Neural progenitor cell (in vitro differentiated cells): ENCODE measurements around the gene DKKL1.

ENCODE experiments used
- CTCF ChIP-seq: fragments of 200-600 bp; sonication (generic); IDR thresholded peaks from 2 replicates; pipeline ENCODE4 v1.5.1; 2017; ENCODE audit warnings: antibody characterized with exemption, mild to moderate bottlenecking
- EZH2 ChIP-seq: fragments of 200-600 bp; sonication (generic); IDR thresholded peaks from 2 replicates; pipeline ENCODE4 v1.6.1; 2017; ENCODE audit warnings: antibody characterized with exemption, mild to moderate bottlenecking, moderate library complexity

GRCh38 chr19:49414256-49414655 lies 50.6 kb downstream of the DKKL1 start:
- TF ChIP-seq CTCF (no peak), EZH2 (no peak)
